Mesothelial cell of epicardium (in vitro differentiated cells): Measurements from ENCODE around the gene CEMIP2. TPM values are rescaled to one million over a fixed set of nuclear protein-coding genes. Genes with fewer than 3 reads are reported as not detected.

ENCODE experiments used
- DNase-seq, 2 experiments: peaks; one replicate each; pipeline ENCODE4 v3.0.0; 2021; ENCODE audit warnings: low spot score in 2 of 2; ENCODE audit not compliant: unreplicated experiment in 2 of 2
- H3K27ac Mint-ChIP-seq: 2 replicates; pipeline ENCODE4 v1.8.0; 2021; ENCODE audit warnings: mixed read lengths
- H3K27me3 Mint-ChIP-seq: 2 replicates; pipeline ENCODE4 v1.8.0; 2021; ENCODE audit warnings: low read depth, mixed read lengths
- H3K36me3 Mint-ChIP-seq: 2 replicates; pipeline ENCODE4 v1.8.0; 2021; ENCODE audit warnings: mixed read lengths
- H3K4me1 Mint-ChIP-seq: 2 replicates; pipeline ENCODE4 v1.8.0; 2021; ENCODE audit warnings: mixed read lengths
- H3K4me3 Mint-ChIP-seq: 2 replicates; pipeline ENCODE4 v1.8.0; 2021; ENCODE audit warnings: mild to moderate bottlenecking, moderate library complexity, mixed read lengths
- H3K9me3 Mint-ChIP-seq: 2 replicates; pipeline ENCODE4 v1.8.0; 2021; ENCODE audit warnings: mixed read lengths
- total RNA-seq: library from RNA; stranded (reverse); gene quantifications from 3 replicates; pipeline ENCODE4 v1.2.1, GENCODE V29; 2021
- TF ChIP-seq, protein P1 (sequence below): fragments of 200-600 bp; sonication (generic); IDR thresholded peaks from one replicate; pipeline ENCODE4 v1.5.0; 2021; ENCODE audit warnings: antibody characterized with exemption; ENCODE audit not compliant: unreplicated experiment

The CEMIP2 gene, protein sequence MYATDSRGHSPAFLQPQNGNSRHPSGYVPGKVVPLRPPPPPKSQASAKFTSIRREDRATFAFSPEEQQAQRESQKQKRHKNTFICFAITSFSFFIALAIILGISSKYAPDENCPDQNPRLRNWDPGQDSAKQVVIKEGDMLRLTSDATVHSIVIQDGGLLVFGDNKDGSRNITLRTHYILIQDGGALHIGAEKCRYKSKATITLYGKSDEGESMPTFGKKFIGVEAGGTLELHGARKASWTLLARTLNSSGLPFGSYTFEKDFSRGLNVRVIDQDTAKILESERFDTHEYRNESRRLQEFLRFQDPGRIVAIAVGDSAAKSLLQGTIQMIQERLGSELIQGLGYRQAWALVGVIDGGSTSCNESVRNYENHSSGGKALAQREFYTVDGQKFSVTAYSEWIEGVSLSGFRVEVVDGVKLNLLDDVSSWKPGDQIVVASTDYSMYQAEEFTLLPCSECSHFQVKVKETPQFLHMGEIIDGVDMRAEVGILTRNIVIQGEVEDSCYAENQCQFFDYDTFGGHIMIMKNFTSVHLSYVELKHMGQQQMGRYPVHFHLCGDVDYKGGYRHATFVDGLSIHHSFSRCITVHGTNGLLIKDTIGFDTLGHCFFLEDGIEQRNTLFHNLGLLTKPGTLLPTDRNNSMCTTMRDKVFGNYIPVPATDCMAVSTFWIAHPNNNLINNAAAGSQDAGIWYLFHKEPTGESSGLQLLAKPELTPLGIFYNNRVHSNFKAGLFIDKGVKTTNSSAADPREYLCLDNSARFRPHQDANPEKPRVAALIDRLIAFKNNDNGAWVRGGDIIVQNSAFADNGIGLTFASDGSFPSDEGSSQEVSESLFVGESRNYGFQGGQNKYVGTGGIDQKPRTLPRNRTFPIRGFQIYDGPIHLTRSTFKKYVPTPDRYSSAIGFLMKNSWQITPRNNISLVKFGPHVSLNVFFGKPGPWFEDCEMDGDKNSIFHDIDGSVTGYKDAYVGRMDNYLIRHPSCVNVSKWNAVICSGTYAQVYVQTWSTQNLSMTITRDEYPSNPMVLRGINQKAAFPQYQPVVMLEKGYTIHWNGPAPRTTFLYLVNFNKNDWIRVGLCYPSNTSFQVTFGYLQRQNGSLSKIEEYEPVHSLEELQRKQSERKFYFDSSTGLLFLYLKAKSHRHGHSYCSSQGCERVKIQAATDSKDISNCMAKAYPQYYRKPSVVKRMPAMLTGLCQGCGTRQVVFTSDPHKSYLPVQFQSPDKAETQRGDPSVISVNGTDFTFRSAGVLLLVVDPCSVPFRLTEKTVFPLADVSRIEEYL (N-terminal part only)
- total RNA-seq: 111 to 122 TPM (median 114 TPM) in 3 replicates

DNA sequence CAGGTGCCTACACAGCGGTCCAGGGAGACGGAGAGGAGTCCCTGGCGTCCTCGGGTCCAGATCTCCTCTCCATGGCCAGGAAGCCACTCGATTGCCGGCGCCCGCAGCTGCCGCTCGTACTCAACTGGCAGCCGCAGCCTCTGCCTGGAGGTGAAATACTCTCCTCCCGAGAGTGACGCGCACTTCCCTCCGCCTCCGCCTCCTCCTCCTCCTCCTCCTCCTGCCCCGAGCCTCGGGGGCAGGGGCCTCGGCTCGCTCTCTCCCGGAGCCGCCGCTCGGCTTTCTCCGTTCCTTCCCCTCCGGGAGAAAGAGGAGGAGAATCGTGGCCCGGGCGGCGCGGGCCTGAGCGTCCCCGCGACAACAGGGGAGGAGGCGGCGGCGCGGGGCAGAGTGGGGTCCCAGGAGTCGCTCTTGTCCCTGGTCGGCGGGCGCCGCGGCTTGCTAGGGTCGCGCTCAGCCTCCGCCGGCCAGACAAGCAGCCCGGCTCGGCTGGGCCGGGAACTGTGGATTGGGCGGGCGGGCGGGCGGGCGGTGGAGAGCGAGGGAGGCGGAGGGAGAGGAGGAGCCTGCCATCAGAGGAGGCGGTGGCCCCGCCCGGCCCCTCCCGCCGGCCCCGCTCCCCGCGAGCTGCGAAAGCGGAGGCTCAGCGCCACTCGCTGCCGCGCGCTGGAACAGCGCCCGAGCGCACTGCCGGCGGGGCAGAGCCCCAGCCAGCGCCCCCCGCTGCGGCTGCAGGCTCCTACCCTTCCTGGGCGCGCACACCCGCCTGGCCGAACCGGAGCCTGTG lies at the start of gene CEMIP2:
Gene CEMIP2, minus strand, starts transcription at position 126 of the 787 bp plus-strand sequence. CDS start 18,140 bp downstream, outside the sequence.
- H3K27me3 Mint-ChIP-seq: peaks cover 4% of the 10 kb centered on the region
- H3K9me3 Mint-ChIP-seq: no peaks in the 10 kb centered on the region
- no peaks in the 10 kb centered on the region for H3K36me3 Mint-ChIP-seq
- peak; percentile 88 for DNase-seq
- peaks cover 39% of the 10 kb centered on the region for H3K4me1 Mint-ChIP-seq
- TF ChIP-seq, protein P1, sequence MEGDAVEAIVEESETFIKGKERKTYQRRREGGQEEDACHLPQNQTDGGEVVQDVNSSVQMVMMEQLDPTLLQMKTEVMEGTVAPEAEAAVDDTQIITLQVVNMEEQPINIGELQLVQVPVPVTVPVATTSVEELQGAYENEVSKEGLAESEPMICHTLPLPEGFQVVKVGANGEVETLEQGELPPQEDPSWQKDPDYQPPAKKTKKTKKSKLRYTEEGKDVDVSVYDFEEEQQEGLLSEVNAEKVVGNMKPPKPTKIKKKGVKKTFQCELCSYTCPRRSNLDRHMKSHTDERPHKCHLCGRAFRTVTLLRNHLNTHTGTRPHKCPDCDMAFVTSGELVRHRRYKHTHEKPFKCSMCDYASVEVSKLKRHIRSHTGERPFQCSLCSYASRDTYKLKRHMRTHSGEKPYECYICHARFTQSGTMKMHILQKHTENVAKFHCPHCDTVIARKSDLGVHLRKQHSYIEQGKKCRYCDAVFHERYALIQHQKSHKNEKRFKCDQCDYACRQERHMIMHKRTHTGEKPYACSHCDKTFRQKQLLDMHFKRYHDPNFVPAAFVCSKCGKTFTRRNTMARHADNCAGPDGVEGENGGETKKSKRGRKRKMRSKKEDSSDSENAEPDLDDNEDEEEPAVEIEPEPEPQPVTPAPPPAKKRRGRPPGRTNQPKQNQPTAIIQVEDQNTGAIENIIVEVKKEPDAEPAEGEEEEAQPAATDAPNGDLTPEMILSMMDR: peak; percentile 10
- peak within 1 kb of the TSS; percentile 92 for H3K27ac Mint-ChIP-seq
- H3K4me3 Mint-ChIP-seq: peak within 1 kb of the TSS; percentile 92

DNA sequence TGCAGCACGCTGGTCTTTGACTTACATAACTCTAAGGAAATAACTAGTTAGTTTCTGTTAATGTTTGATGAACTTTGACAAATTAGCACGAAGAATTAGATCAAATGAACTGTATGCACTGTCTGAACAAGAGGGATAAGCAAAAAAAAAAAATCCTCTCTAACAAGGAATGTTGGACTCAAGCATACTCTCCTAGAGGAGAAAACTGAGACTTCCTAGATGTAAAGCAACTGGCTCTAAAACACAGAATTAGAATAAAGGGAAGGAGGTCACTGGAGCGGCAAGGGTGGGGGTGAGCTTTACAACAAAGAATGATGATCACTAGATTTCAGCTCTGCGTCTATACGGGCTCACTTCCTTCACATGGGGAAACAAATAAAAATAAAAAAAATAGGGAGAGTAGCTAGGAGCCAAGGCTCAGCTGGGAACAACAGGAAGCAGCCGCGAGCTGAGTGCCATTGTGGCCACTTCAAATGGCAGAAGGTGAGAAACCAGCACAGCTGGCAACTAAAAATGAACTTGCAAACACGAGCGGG lies 48.7 kb upstream of the CEMIP2 start:
- H3K27ac Mint-ChIP-seq: no peak overlapping the region
- TF ChIP-seq, protein P1: no peak

DNA sequence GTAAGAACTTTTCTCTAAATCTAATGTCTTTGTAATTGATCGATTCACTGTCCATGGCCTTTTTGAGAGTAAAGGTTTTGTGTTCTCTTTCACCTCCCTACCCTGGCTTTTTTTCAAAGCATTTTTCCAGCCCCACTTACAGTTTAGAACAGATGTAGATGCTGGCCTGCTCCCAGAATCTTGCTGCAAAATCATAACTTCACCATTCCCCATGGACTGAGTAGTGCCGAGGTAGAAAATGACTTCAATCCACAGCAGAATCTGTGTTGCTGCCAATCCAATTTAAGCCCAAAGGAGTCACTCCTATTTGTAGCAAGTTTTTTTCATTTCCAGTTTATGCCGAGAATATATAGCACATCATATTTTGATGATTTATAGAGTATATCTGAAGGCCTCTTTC lies 46.5 kb upstream of the CEMIP2 start:
- Mint-ChIP-seq H3K27me3 (no peaks in the 10 kb centered on the region), H3K36me3 (no peaks in the 10 kb centered on the region), H3K27ac (no peak overlapping the region), H3K9me3 (no peaks in the 10 kb centered on the region), H3K4me1 (no peaks in the 10 kb centered on the region), H3K4me3 (no peak overlapping the region)
- DNase-seq: no peak
- TF ChIP-seq, protein P1: no peak

More for the DNA sequence above, 48.7 kb upstream of the CEMIP2 start:
- no peak for DNase-seq
- peaks cover 12% of the 10 kb centered on the region for H3K4me1 Mint-ChIP-seq
- H3K4me3 Mint-ChIP-seq: no peak overlapping the region
- H3K9me3 Mint-ChIP-seq: no peaks in the 10 kb centered on the region
- no peaks in the 10 kb centered on the region for H3K36me3 Mint-ChIP-seq
- H3K27me3 Mint-ChIP-seq: no peaks in the 10 kb centered on the region

DNA sequence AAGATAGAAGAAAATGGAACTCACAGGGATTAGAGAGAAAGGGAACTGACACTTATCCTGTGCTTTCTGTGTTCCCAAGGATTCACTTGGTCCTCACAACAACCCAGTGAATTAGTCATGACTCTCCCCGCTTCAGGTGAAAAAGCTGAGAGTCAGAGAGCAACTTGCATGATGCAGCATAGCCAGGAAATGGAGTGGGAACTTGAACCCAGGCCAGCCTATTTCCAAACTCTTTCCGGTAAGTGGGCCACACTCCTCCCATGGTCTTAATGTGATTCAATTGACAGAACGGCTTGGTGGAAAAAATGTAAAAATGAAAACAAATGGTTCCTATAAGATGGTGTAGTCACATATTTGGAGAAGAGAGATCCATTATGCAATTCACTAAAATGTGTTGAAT lies 45.9 kb upstream of the CEMIP2 start:
- Mint-ChIP-seq H3K9me3 (no peaks in the 10 kb centered on the region), H3K4me3 (no peak overlapping the region), H3K27me3 (no peaks in the 10 kb centered on the region), H3K4me1 (no peaks in the 10 kb centered on the region), H3K36me3 (no peaks in the 10 kb centered on the region), H3K27ac (no peak overlapping the region)
- TF ChIP-seq, protein P1: no peak
- no peak for DNase-seq
